NCI-H345 (cell line): Measurements from ENCODE around the gene NCLN.
A peak's percentile ranks its signal among the peaks of the same experiment; 100 is the strongest.
"Not testable (repeated sequence)": the region's sequence is repeated elsewhere in the genome, so short reads cannot be mapped to it uniquely, and the experiment has no call there.

ENCODE experiments used
- DNase-seq: peaks from one replicate; lab custom pipeline; 2025; lab: John Stamatoyannopoulos, UW

The NCLN gene

GRCh38 chr19:3198901-3199700, 13.4 kb downstream of the NCLN start:
- DNase-seq = no peak

GRCh38 chr19:3201072-3201700, 15.5 kb downstream of the NCLN start:
- DNase-seq = no peak

GRCh38 chr19:3201911-3202310, 16.2 kb downstream of the NCLN start:
- DNase-seq = no peak

- no peak for DNase-seq
Observed at GRCh38 chr19:3202346-3202745, 16.6 kb downstream of the NCLN start.

- DNase-seq = not testable (repeated sequence)
Observed at GRCh38 chr19:3202895-3203294, 17.2 kb downstream of the NCLN start.

GRCh38 chr19:3203805-3204645, 18.3 kb downstream of the NCLN start:
- no peak for DNase-seq

GRCh38 chr19:3204646-3205275, 19.0 kb downstream of the NCLN start:
- no peak for DNase-seq

GRCh38 chr19:3206216-3206953, 20.7 kb downstream of the NCLN start:
- DNase-seq = no peak

- no peak for DNase-seq
Observed at GRCh38 chr19:3207461-3208242, 21.9 kb downstream of the NCLN start.

GRCh38 chr19:3208317-3209207, 22.8 kb downstream of the NCLN start:
- DNase-seq = no peak

GRCh38 chr19:3210347-3211017, 24.8 kb downstream of the NCLN start:
- DNase-seq = peak; percentile 4

GRCh38 chr19:3211191-3211590, 25.5 kb downstream of the NCLN start:
- DNase-seq = no peak

GRCh38 chr19:3213159-3213558, 27.4 kb downstream of the NCLN start:
- DNase-seq = no peak

- DNase-seq = no peak
Observed at GRCh38 chr19:3216874-3217273, 31.1 kb downstream of the NCLN start.

GRCh38 chr19:3220576-3220975, 34.8 kb downstream of the NCLN start:
- no peak for DNase-seq

- DNase-seq = not testable (repeated sequence)
Observed at GRCh38 chr19:3221576-3221975, 35.8 kb downstream of the NCLN start.

- DNase-seq = no peak
Observed at GRCh38 chr19:3222709-3223108, 37.0 kb downstream of the NCLN start.

GRCh38 chr19:3224346-3225168, 38.8 kb downstream of the NCLN start, which contains the start of gene CELF5:
TSS of gene CELF5 (plus strand) at chr19:3224661. CDS start at chr19:3224740, 79 bp downstream.
- peak; percentile 72 for DNase-seq
